GM18519 (cell line): ENCODE results near the gene FGF1.

Source experiments
- ATAC-seq: cut with Tn5 transposase; IDR thresholded peaks from one replicate; pipeline ENCODE4 v1.9.1; 2021; ENCODE audit warnings: mild to moderate bottlenecking, moderate library complexity; ENCODE audit not compliant: unreplicated experiment, low FRiP score

The FGF1 gene

DNA sequence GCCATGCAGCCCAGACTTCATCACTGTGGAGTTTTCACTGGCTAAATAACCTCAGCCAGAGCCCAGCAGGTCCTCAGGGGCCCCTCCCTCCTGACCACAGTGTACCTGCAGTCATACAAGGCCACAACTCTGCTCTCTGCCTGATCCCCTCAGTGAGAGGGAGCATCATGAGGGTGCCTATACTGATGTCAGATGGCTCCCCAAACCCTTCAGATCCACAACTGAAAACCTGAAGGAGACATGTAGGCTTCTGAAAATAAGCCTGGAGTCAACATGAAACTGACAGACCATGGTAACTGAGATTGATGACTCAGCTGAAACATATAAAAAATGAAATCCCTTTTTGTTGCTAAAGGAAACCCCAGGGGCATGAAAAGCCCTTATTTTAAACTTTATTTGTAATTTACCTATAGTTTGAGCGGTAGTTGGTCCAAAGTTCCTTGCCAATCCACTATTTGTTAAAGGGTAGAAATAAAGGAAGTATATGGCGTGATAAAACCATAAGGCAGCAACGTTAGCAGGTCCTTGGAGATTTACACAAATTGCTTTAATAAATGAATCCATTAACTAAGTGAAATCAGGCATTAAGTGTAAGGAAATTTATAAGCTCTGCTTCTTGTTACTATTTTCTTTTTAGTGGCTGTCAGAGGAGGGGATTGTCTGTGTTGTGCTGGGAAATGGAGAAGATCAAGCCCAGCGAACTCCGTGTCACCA, 68.3 kb downstream of the FGF1 start:
- ATAC-seq, result no peak

DNA sequence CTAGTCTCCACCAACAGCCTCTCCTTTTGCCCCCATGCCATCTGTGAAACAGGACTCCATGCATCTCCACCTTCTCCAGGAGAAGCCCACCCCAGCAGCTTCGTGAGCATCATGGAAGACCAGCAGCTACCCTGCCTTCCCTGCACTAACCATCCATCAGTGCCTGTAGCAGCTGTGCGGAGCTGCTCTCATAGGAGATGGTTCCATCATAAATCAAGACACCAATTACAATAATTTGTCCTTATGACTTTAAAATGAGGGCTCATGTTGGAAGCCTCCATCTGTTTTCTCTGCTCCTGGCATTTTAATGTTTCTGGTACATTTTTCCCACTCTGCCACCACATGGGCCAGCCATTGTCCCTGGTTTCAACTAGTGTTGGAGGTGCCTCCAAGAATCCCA, 69.9 kb downstream of the FGF1 start:
- ATAC-seq, result no peak

DNA sequence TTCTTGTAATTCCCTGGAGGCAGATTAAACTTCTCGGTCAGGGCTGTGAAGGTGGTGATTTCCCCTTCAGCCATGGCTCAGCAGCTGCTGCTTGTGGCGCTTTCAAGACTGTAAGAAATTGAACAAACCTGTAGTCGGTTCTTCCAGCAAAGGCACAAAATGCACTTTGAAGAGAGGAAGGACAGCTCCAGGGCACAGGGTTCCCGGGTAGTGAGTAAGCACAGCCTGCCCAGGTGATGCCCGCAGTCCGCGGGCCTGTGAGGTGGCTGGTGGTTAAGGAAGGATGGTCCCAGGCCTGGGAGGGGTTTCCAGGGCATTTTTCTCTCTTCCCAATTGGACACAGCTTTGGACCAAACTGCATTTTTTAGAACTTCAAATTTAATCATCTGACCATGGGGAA, 71.8 kb downstream of the FGF1 start:
- ATAC-seq, result no peak

DNA sequence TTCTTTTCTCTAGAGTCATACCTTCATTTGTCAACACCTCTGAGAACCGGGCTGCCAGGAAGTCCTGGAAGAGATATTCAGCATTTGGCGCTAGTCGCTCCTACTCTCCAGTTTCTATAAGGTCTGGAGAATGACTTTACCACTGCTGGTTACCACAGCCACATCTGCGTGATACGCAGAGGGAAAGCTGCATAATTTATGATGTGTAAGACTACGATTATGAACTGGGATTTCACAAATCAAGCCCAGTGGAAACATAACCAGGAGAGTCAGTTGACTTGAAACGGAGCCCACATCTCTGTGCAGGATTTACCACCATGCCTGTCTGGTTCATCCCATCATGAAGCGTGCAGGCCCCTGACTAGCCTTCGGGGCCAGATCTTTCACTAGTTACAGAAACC, 72.6 kb downstream of the FGF1 start:
- ATAC-seq, result no peak

DNA sequence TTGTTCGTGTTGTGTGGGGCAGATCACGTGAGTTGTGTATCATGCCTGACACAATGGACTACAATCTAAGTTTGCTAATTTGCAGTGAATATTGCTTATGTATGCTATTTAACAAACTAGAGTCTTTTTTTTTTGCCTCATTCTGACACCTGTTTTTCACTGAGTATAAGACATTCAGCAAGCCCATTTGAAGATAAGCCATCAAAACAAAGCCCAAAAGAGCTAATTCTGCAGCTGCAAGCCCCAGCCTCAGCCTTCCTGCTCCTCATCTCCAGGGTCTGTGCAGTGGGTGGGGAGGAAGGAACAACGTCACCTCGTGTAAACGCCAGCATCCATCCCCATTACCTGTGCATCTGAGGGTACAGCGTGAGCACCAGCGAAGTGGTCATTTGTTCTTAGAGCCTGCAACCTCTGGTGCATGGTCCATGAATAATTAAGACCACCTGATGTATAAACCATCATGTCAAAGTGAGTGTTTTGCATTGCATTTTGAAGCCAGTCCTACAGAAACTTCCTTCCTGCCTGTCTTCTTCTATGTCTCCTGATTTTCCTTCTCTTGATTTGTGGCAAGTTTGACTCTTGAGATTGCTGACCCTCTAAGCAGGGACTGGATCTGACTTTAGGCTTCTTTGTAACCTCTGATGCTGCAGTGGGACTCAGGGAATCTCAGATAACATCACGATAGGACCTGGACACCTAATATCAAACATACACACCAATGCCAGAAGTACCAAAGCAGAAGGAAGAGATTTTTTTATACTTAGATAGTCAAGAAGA, 73.2 kb downstream of the FGF1 start:
- ATAC-seq, result no peak

DNA sequence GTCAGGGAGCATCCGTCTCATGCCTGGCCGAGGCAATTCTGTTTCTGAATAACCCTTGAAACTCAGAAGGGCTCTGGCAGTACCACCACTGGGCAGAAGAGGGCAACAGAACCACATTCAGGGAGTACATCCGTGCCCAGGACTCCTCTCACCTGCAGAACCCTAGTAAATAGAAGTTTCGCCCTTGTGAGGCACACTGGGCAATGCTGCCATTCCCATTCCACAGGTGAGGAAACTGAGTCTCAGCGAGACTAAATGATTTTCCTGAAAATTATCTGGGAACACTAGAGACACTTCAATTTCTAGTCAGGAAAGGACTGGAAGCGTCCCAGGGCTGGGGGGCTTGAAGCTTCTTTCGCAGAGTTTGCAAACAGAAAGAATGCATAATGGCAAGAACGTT, 74.7 kb downstream of the FGF1 start:
- ATAC-seq, result peak; percentile 85

DNA sequence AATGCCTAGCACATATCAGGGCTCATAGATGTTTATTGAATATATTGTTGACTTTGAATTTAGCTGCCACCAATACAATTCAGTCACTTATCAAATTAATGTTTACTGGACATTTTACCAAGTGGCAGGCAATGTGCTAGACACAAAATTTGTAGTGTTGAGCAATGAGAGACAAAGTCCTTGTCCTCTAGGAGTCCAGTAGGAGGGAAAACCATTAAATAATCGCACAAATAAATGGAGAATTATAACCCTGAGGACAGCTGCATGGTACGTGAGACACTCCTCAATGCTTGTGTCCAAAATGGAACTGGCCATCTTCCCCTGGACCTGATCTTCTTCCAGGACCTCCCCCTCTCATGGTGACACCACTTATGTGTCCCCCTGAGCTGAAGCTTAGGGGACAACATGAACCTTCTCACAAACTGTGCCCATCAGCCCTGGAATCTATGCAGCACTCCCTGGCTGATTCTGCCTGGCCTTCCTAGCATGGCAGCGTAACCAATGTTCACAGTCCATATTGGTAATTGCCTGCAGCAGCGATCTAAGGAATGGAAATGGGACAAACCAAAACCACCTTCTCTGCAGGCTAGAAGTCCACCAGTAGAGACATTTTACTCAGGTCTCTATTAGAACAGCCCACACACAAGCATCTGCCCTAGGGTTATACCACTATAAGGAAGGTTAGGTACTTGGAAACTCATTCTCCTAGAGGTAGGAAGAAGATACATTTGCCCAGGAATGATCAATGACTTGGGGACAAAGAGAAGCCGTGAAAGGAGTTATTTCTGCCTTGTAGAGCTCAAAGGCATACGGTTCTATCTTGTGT, 75.5 kb downstream of the FGF1 start:
- ATAC-seq, result no peak

DNA sequence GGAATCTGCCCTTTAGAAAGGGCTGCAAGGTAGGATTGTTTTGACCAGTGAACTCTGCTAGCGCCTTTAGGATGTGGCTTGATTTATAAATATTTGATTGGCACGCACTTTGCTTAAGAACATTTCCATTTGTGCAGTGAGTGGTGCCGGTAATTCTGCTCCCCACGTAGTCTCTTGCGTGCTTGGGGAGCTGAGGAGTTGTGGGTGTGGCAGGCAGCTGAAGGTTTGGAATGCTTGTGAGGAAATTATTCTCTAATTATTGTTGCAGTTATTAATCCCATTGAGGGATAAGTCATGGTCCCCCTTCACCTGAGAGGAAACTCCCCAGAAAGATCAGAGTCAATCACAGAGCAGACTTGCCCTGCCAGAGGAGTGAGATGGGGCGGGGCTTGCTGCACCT, 76.7 kb downstream of the FGF1 start:
- no peak for ATAC-seq

DNA sequence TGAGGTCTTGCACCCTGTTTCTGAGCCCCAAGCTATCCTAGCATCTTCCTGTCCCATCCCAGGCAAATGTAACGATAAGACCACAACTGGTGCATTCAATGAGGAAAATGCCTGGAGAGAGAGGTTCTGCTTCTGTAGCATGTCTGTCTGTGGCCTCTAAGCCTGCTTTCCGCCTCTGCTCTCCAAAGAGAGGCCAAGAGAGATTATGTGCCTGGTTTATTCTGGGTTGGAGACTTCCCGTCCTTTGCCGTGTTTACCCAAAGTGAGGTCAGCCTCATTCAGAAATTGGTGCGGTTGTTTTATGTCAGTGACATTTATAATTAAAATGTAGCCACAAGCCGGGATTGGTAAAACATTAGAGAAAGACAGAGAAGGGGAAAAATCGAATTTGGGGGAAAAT, 77.8 kb downstream of the FGF1 start:
- no peak for ATAC-seq

DNA sequence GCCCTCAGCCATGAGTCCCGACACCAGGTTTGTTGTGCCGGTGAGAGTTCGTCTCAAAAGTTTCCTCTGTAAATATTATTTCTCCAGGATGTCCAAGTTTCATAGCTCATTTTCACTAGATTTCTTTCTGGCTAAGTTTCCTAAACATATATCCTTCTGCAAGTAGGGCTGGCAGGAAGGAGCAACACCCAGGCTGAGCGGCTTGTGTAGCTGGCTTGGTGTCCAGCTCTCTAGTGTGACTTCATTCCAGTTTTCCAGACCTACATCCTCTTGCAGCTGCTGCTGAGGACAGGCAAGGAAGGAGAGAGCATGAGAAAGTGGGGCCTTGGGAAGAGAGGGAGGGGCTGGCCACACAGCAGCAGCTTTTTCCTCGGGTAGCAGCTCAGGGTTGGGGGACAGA, 80.3 kb downstream of the FGF1 start:
- ATAC-seq, result no peak

DNA sequence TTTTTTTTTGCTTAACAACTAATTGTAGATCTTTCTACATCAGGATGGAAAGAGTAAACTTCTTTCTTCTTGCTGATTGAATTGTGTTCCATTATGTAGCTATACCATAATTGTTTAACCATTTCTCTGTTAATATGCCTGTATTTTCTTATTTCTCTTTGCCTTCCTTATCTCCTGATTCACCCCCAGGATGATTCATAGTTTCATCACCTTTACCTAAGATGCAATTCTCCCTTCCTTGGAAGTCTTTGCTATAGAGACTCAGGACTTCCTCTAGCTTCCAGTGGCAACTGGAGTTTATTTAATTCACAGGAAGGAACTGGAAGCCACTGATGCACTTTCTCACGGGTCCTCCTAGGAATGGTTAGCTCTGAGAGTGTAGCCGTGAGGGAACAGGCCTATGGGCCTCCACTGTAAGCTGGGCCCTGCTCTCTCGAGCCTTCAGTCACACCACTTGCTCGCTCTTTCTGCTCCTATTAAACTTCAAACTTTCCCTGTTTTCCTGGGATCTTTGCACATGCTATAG, 83.1 kb downstream of the FGF1 start:
- no peak for ATAC-seq

DNA sequence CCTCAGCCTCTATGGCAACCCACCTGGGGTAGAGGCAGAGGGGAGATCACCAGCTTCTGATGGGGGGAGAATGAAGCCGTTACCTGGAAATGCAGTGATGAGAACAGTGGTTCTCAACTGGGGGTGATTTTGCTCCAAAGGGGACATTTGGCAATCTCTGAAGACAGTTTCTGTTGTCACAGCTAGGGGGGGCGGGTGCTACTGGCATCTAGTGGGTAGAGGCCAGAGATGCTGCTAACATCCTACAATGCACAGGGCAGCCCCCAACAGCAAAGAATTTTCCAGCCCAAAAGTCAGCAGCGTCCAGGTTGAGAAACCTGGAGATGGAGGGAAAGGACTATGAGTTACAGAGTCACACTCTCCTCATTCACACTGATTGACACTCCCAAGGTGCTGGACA, 84.5 kb downstream of the FGF1 start:
- ATAC-seq, result no peak

DNA sequence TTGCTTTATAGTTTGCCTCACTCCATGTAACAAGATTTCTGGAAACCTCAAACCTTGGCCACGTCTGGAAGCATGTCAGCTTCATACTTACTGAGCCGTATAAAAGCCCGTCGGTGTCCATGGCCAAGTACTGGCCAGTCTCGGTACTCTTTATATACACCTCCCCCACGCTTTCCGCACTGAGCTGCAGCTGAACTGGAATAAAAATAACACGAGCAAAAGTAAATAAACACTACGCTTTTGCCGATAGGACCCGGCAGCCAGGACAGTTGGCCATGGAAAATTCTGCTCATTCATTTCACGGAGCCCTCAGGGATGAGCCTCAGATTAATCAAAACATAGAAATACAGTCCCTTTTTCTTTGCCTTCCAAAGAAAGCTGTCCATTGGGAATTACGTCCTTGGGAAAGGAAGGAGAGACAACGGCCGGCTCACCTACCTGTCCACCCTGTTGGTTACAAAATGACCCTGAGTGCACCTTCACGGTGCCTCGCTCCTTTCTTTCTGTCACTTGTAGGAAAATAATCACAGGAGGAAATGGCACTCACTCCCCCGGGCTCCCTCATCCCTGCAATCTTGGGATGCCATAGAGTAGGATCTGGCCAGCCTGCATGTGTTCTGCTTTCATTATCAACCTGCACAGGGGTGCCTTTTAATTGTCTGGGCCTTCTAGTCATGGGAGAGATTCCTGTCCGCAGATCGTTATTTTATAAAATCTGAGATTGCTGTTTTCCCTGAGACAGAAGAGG, 85.1 kb downstream of the FGF1 start:
- no peak for ATAC-seq

DNA sequence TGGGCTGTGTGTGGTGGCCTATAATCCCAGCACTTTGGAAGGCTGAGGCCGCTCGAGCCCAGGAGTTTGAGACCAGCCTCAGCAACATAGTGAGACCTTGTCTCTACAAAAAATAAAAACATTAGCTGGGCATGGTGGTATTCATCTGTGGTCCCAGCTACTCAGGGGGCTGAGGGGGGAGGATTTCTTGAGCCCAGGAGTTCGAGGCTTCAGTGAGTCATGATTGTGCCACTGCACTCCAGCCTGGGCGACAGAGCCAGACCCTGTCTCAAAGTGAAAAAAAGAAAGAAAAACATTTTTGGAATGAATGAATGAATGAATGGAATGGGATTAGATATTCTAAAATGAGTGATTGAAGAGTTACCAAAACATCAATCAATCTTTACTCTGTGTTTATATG, 85.8 kb downstream of the FGF1 start:
- ATAC-seq, result no peak

DNA sequence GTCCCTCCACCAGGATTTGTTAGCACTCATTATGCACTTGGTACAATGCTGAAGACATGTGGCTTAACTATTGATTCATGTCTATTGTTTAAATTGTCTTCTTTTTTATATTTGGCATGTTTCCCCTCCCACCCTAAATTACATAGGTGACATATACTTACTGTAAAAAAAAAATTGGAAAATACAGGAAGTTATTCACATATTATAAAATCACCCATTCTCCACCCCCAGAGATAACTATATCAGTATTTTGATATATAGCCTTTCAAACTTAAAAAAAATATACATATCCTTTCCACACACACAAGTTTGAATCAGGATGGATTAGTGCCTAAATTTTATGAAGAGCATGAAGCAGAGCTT, 87.6 kb downstream of the FGF1 start:
- no peak for ATAC-seq

DNA sequence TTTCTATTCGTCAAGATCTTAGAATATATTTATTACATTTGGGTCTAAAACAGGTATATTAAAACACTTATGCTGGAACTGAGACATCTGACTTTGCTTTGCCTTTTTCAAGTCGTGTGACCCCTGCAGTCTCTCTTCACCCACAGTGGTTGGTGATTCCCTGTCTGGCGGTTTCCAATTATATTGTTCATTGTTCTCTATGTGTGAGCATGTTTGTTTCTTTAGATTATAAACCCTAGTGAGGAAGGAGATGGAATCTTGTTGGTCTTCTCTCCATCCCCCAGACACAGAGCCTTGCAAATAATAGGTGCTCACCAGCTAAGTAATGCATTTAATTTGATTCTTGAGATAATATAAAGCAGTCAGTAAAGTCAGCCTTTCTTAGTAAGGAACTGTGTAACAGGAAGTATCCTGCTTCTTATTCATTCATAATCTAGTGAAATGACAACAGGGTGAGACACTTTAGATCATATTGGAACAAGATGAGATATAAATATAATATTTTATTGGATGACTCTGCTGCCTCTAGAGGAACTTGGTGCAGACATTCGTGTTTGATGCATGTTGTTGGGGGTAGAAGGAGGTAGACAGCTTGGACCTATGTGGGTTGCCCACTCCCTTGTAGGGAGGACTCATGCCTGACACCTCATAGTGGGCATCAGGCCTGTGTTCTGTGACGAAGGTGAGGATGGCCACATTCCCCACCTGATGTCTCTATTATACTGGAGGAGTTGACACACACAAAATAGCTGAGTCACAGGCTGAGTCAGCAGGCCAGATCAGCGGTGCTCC, 88.1 kb downstream of the FGF1 start:
- ATAC-seq, result no peak

DNA sequence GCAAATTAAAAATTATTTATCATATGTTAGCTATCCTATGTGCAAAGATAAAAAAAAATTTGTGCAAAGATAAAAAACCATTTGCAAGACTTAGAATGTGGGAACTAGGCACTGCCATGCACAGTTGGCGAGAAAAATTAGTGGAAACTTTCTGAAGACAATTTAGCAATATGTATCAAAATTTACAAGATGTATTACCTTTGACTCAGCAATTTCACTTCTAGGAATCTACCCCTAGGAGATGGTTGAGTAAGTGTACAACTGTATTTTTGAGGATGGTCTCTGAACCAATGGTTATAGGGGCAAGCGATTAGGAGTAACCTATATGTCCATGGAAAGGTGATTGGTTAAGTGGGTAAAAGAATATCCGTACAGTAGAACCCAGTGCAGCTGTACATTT, 88.9 kb downstream of the FGF1 start:
- no peak for ATAC-seq

DNA sequence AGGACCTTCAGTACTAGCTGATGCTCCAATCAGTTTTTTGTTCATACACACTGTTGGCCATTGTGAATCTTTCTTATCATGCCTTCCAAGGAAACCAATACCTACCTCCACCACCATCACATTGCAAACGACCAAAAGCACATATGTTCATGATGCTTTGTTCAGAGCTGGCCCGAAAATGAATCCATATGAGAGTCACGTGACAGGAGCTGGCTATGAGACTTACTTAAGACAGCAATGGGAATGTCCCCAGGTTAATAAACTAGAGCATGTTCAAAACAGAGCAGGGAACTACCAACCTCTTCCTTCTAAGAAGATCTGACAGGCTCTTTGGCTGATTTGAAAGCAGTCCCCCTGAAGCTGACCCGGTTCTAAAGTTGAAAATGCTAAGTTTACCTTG, 93.5 kb downstream of the FGF1 start:
- ATAC-seq, result no peak

DNA sequence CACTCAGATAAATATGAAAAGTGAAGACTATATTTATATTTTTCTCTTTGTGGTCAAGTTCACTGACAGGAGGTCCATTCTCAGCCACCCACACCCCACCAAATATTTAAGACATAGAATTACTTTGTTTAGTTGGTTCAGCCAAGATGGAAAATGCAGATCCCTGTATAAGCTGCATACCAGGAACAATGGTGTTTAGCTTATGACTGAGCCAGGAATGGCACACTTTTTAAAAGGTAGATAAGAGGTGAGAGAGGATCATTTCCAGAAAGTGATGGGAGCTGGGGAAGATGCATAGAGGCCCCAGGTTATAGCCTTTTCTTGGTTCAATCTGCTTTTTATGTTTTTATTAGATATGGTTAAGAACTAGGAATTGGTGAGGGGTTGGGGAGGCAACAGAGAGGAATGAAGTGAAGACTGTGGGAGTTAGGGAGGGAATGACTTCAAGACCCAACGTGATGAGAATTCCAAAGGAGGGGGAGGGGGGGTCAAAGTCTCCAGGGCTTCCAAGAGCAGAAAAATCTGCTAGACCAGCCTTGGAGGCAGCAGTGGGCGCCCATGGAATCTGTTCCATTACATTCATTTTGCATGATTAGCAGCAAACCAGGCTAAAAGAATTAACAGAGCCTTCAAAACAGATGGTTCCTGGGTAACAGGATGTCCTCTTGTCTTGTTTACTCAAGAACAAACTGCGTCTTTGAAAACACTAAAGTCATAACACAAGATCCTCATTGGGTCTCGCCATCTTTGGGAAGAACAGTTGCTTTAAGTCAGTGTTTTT, 95.2 kb downstream of the FGF1 start:
- no peak for ATAC-seq
